ENCODE measurements around the gene HOXA6.

GRCh38 chr7:27110186-27111031 lies 37.2 kb downstream of the HOXA6 start:
- TF ChIP-seq MAX (IDR thresholded peaks at IDR 0.05; ENCODE audit: insufficient read depth, insufficient read length) (no peak), CTCF (IDR thresholded peaks at IDR 0.05; ENCODE audit: extremely low read depth in 1 of 2, insufficient read depth in 1 of 2, low read depth in 1 of 2, low read length in 2 of 2) (no peak), POLR2A (IDR thresholded peaks at IDR 0.05; ENCODE audit: low read depth, low read length) (no peak), GATA2 (IDR thresholded peaks at IDR 0.05; ENCODE audit: insufficient read depth, insufficient read length, low read depth, low read length) (no peak), EZH2 (IDR thresholded peaks at IDR 0.05; ENCODE audit: borderline replicate concordance, low read depth, low read length, severe bottlenecking) (no peak), POLR2AphosphoS5 (IDR thresholded peaks at IDR 0.05; ENCODE audit: insufficient read depth, low read depth, low read length) (no peak), MYC (IDR thresholded peaks at IDR 0.05; ENCODE audit: low read depth, low read length) (no peak), JUN (IDR thresholded peaks at IDR 0.05; ENCODE audit: borderline replicate concordance, insufficient read depth, insufficient read length, low read depth) (no peak)

All from endothelial cell of umbilical vein (primary cell).